ENCODE measurements around the gene HECTD4.

The HECTD4 gene

DNA sequence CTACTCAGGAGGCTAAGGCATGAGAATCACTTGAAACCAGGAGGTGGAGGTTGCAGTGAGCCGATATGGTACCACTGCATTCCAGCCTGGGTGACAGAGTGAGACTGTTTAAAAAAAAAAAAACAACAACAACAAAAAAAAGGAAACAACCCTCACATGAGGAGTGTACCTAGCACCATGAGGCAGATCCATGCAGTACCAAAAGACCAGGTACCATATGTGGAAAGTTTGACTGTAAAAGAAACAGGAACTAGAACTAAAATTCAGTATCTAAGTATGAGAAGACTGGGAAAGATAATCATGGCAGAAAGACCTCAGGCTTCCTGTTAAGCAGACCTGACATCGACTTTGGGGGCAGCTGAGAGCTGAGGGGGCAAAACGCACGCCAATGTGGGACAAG, 201.8 kb downstream of the HECTD4 start:
- no peaks in the 10 kb centered on the region for H3K4me1 ChIP-seq (ENCODE audit: control insufficient read depth, insufficient read depth, low read length)
- no peaks in the 10 kb centered on the region for H3K9me3 ChIP-seq (ENCODE audit: control insufficient read depth in 2 of 2, low read length in 2 of 2)
- peaks cover 45 to 56% of the 10 kb centered on the region in 2 donors for H3K36me3 ChIP-seq (ENCODE audit: control insufficient read depth in 2 of 2, insufficient read depth in 2 of 2, low read length in 2 of 2)
- no peak overlapping the region for H3K9ac ChIP-seq (ENCODE audit: low read length in 2 of 2)
- no peak overlapping the region for H3K27ac ChIP-seq (ENCODE audit: low read length)
- H3K27me3 ChIP-seq (ENCODE audit: control insufficient read depth in 1 of 2, insufficient read depth in 2 of 2, low read length in 2 of 2) = no peaks in the 10 kb centered on the region
- no peak overlapping the region for H3K4me3 ChIP-seq (ENCODE audit: low read length in 2 of 2)

DNA sequence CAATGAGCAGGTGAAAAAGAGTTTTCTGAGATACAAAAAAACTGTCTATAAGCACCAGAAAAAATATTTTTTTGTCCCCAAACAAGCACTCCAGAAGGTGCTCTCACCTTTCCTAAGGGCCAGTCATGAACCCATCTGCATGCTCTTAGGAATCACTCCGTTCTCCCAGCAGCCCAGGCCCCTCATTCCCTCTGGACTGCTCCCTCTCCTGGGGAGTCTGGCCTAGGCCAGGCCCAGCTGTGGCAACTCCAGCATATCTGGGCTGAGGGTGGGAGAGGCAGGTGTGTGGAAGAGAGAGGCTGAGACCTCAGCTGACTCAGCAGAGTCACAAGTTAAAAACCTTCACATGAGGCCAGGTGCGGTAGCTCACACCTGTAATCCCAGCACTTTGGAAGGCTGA, 202.3 kb downstream of the HECTD4 start:
- Histone ChIP-seq H3K4me3 (ENCODE audit: low read length in 2 of 2) (no peak overlapping the region), H3K9me3 (ENCODE audit: control insufficient read depth in 2 of 2, low read length in 2 of 2) (no peaks in the 10 kb centered on the region), H3K36me3 (ENCODE audit: control insufficient read depth in 2 of 2, insufficient read depth in 2 of 2, low read length in 2 of 2) (peaks cover 47 to 54% of the 10 kb centered on the region in 2 donors), H3K9ac (ENCODE audit: low read length in 2 of 2) (no peak overlapping the region), H3K27me3 (ENCODE audit: control insufficient read depth in 1 of 2, insufficient read depth in 2 of 2, low read length in 2 of 2) (no peaks in the 10 kb centered on the region), H3K27ac (ENCODE audit: low read length) (no peak overlapping the region), H3K4me1 (ENCODE audit: control insufficient read depth, insufficient read depth, low read length) (no peaks in the 10 kb centered on the region)

DNA sequence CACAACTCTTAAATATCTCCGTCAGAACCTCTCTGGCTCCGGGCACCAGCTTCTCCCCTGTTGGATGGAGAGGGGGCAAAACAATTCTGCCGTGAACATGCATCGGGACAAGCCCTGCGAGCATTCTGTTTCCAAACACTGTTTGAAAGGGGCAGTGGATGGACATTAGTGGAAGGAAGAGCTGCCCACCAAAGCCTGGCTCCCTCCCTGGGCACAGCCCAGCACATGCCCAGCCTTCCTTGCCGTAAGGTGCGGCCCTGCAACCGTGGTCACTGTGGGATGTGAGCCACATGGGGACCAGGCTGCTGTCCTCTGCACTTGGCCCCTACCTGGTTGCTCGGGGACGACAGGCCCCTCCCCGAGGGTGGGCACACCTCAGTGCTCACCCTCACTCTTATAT, 202.9 kb downstream of the HECTD4 start:
- no peak overlapping the region for H3K9ac ChIP-seq (ENCODE audit: low read length in 2 of 2)
- no peak overlapping the region for H3K4me3 ChIP-seq (ENCODE audit: low read length in 2 of 2)
- H3K36me3 ChIP-seq (ENCODE audit: control insufficient read depth in 2 of 2, insufficient read depth in 2 of 2, low read length in 2 of 2) = peaks cover 47 to 52% of the 10 kb centered on the region in 2 donors
- no peak overlapping the region for H3K27ac ChIP-seq (ENCODE audit: low read length)
- no peaks in the 10 kb centered on the region for H3K9me3 ChIP-seq (ENCODE audit: control insufficient read depth in 2 of 2, low read length in 2 of 2)
- no peaks in the 10 kb centered on the region for H3K4me1 ChIP-seq (ENCODE audit: control insufficient read depth, insufficient read depth, low read length)
- no peaks in the 10 kb centered on the region for H3K27me3 ChIP-seq (ENCODE audit: control insufficient read depth in 1 of 2, insufficient read depth in 2 of 2, low read length in 2 of 2)

DNA sequence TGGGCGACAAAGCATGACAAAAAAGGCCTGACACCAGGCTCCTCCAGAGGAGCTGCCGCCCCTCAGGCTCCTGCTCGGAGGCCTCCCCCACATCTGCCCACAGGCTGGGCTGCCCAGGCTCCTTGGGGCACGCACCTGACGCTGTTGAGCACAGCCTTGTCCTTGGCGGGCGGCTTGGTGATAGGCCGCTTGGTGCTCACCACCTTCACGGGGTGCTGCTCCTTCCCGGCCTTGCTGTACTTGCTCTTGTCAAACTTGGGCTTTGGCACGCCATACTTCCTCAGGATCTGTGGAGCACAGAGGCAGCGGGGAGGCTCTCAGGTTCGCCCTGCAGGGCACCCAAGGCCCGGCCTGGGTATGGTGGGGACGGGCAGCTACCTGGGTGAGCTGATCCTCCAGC, 203.4 kb downstream of the HECTD4 start:
- Histone ChIP-seq H3K9me3 (ENCODE audit: control insufficient read depth in 2 of 2, low read length in 2 of 2) (no peaks in the 10 kb centered on the region), H3K9ac (ENCODE audit: low read length in 2 of 2) (no peak overlapping the region), H3K27me3 (ENCODE audit: control insufficient read depth in 1 of 2, insufficient read depth in 2 of 2, low read length in 2 of 2) (no peaks in the 10 kb centered on the region), H3K27ac (ENCODE audit: low read length) (no peak overlapping the region), H3K36me3 (ENCODE audit: control insufficient read depth in 2 of 2, insufficient read depth in 2 of 2, low read length in 2 of 2) (peaks cover 43 to 49% of the 10 kb centered on the region in 2 donors), H3K4me3 (ENCODE audit: low read length in 2 of 2) (no peak overlapping the region), H3K4me1 (ENCODE audit: control insufficient read depth, insufficient read depth, low read length) (no peaks in the 10 kb centered on the region)

DNA sequence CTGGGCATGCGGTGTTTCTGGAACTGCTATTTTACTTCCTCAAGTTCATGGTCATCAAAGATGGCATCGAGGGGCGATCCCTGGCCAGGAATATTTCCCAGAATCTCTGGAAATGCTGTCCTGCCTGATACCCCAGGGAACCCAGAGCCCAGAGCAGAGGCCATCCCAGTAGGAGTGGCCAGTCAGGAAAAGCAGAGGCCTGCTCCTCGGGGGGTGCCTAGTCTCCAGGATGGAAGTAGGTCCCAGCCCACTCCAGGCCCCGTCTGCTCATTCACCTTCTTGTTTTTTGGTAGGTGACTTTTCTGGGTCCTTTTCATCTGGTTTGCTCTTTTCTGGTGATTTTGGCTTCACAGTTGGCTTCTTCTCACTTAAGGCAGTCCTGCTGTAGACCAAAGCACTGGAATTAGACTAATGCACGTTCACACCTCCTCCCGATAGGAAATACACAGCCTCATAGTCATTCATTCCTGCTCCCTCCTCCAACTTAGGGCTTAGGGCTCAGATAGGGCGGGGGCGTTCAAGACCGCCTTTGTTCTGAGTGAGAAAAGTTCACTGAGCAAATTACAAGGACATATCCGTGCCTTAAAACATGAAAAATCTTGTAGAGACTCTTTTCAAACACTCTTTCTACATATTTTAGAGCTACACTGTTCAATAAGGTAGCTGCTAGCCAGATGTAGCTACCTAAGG, 205.8 kb downstream of the HECTD4 start:
- H3K27me3 ChIP-seq (ENCODE audit: control insufficient read depth in 1 of 2, insufficient read depth in 2 of 2, low read length in 2 of 2) = no peaks in the 10 kb centered on the region
- no peaks in the 10 kb centered on the region for H3K4me1 ChIP-seq (ENCODE audit: control insufficient read depth, insufficient read depth, low read length)
- no peak overlapping the region for H3K9ac ChIP-seq (ENCODE audit: low read length in 2 of 2)
- H3K9me3 ChIP-seq (ENCODE audit: control insufficient read depth in 2 of 2, low read length in 2 of 2) = no peaks in the 10 kb centered on the region
- H3K36me3 ChIP-seq (ENCODE audit: control insufficient read depth in 2 of 2, insufficient read depth in 2 of 2, low read length in 2 of 2) = peaks cover 35 to 48% of the 10 kb centered on the region in 2 donors
- H3K4me3 ChIP-seq (ENCODE audit: low read length in 2 of 2) = no peak overlapping the region
- H3K27ac ChIP-seq (ENCODE audit: low read length) = no peak overlapping the region

DNA sequence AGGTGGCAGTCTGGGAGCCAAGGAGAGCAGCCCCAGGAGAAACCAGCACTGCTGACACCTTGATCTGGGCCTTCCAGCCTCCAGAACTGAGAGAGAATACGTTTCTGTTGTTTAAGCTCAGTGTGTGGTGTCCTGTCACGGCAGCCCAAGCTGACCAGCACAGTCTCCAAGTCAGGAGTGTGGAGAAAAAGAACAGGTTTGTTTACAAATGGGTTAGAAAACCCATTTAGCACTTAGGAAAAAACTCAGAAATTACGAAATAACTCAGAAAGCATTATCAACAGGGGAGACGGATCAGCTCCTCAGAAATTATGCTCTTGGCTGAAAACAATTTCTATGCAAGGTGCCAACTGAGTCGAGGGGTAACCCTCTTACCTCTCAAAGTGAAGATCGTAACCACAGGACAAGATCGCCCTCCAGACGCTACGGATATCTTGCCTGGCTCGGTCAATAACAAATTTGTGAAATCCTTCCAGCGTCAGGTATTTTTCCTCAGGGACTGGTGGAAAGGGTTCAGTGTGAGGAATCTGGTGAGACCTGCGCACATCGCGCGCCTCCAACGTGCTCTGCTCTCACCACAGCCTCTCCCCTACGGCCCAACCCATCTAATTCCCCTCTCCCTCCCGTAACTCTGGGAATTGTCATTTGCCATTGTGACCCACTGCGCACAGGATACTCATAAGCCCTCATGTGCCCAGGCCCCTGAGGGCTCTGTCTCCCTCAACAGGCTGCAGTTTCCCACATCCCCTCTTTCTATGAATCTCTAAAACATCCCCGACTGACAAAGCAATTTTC, 206.7 kb downstream of the HECTD4 start:
- Histone ChIP-seq H3K9ac (ENCODE audit: low read length in 2 of 2) (no peak overlapping the region), H3K27ac (ENCODE audit: low read length) (no peak overlapping the region)

DNA sequence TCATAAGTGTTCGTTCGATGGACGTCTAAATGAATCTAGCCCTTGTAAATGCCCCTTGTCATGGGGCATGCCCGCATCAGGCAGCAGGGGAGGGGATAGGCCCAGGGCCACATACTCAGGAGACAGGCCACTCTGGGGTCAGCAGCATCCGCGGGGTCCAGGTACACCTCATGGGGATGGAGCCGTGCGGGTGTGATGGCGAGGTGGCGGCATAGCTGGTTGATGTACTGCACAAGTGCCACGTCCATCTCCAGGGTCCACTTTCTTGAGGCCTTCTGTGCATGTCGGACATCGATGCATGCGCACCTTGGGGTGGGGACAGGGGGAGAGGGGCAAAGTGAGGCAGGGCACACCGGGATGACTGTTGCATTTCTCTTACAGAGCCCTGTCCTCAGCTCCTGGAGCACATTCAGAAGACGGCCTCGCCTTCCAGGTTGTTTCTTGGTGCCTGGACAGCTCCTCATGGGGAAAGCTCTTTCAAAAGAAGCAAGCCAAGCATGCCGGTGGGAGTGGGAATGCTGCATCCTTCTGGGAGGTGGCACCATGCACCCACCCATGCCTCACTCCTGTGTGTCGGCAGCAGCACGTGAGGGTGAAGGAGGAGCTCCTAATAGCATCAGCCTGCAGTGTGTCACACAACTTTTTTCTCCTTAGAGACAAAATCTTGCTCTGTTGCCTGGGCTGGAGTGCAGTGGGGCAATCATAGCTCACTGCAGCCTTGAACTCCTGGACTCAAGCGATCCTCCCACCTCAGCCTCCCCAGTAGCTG, 209.5 kb downstream of the HECTD4 start:
- Histone ChIP-seq H3K27me3 (ENCODE audit: control insufficient read depth in 1 of 2, insufficient read depth in 2 of 2, low read length in 2 of 2) (no peaks in the 10 kb centered on the region), H3K36me3 (ENCODE audit: control insufficient read depth in 2 of 2, insufficient read depth in 2 of 2, low read length in 2 of 2) (peaks cover 23 to 41% of the 10 kb centered on the region in 2 donors), H3K9me3 (ENCODE audit: control insufficient read depth in 2 of 2, low read length in 2 of 2) (no peaks in the 10 kb centered on the region), H3K27ac (ENCODE audit: low read length) (no peak overlapping the region), H3K4me1 (ENCODE audit: control insufficient read depth, insufficient read depth, low read length) (no peaks in the 10 kb centered on the region), H3K4me3 (ENCODE audit: low read length in 2 of 2) (no peak overlapping the region), H3K9ac (ENCODE audit: low read length in 2 of 2) (no peak overlapping the region)

More for the DNA sequence above, 206.7 kb downstream of the HECTD4 start:
- no peaks in the 10 kb centered on the region for H3K27me3 ChIP-seq (ENCODE audit: control insufficient read depth in 1 of 2, insufficient read depth in 2 of 2, low read length in 2 of 2)
- no peaks in the 10 kb centered on the region for H3K9me3 ChIP-seq (ENCODE audit: control insufficient read depth in 2 of 2, low read length in 2 of 2)
- no peak overlapping the region for H3K4me3 ChIP-seq (ENCODE audit: low read length in 2 of 2)
- H3K4me1 ChIP-seq (ENCODE audit: control insufficient read depth, insufficient read depth, low read length) = no peaks in the 10 kb centered on the region
- H3K36me3 ChIP-seq (ENCODE audit: control insufficient read depth in 2 of 2, insufficient read depth in 2 of 2, low read length in 2 of 2) = peaks cover 39 to 54% of the 10 kb centered on the region in 2 donors

DNA sequence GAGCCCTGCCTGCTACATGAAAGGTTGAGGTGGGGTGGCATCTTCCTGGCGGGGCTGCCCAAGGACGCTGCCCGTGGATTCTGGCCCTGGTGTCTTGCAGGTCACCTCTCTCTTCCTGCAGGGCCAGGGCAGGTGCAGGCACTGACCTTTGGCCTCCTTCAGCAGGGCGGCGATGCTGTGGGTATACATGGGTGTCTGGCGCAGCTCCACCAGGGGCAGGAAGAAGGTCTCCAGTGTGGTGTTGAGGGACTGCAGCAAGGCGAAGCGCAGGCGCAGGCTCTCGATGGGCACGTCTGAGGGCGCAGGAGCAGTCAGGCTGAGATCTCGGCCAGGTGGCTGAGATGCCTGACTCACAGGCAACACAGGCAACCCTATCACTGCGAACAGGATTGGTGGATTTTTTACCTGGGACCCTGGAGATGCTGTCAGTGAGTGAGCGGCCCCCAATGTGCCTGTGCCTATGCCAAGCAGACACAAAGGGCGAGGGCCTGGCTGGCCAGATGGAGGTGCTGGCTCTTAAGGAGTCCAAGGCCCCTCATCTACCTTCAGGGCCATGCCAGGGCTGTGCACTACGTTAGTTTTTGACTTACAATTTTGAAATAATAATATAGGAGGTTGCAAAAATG, 211.1 kb downstream of the HECTD4 start:
- Histone ChIP-seq H3K4me3 (ENCODE audit: low read length in 2 of 2) (no peak overlapping the region), H3K27ac (ENCODE audit: low read length) (no peak overlapping the region), H3K9ac (ENCODE audit: low read length in 2 of 2) (no peak overlapping the region), H3K27me3 (ENCODE audit: control insufficient read depth in 1 of 2, insufficient read depth in 2 of 2, low read length in 2 of 2) (no peaks in the 10 kb centered on the region), H3K4me1 (ENCODE audit: control insufficient read depth, insufficient read depth, low read length) (no peaks in the 10 kb centered on the region), H3K9me3 (ENCODE audit: control insufficient read depth in 2 of 2, low read length in 2 of 2) (no peaks in the 10 kb centered on the region), H3K36me3 (ENCODE audit: control insufficient read depth in 2 of 2, insufficient read depth in 2 of 2, low read length in 2 of 2) (peaks cover 20 to 40% of the 10 kb centered on the region in 2 donors)

DNA sequence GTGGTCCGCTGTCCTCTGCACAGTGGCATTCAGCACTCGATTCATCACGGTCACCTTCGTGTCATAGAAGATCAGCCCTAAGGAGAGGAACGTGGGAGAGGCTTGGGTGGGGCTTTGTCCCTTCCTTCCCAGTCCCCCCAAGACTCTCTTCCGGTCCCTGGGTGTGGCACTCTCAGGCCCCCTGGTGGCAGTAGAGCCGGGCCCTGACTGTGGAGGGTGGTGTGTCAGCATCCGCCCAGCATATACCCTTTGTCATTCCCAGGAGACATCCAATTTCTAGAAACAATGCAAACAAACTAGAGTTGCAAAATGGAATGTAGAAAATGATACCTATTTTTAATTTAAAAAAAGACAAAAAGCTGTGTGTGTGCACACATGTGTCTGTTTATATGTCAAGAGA, 211.9 kb downstream of the HECTD4 start:
- H3K27me3 ChIP-seq (ENCODE audit: control insufficient read depth in 1 of 2, insufficient read depth in 2 of 2, low read length in 2 of 2) = no peaks in the 10 kb centered on the region
- no peaks in the 10 kb centered on the region for H3K4me1 ChIP-seq (ENCODE audit: control insufficient read depth, insufficient read depth, low read length)
- no peak overlapping the region for H3K4me3 ChIP-seq (ENCODE audit: low read length in 2 of 2)
- peaks cover 13 to 34% of the 10 kb centered on the region in 2 donors for H3K36me3 ChIP-seq (ENCODE audit: control insufficient read depth in 2 of 2, insufficient read depth in 2 of 2, low read length in 2 of 2)
- H3K27ac ChIP-seq (ENCODE audit: low read length) = no peak overlapping the region
- no peak overlapping the region for H3K9ac ChIP-seq (ENCODE audit: low read length in 2 of 2)
- H3K9me3 ChIP-seq (ENCODE audit: control insufficient read depth in 2 of 2, low read length in 2 of 2) = no peaks in the 10 kb centered on the region

DNA sequence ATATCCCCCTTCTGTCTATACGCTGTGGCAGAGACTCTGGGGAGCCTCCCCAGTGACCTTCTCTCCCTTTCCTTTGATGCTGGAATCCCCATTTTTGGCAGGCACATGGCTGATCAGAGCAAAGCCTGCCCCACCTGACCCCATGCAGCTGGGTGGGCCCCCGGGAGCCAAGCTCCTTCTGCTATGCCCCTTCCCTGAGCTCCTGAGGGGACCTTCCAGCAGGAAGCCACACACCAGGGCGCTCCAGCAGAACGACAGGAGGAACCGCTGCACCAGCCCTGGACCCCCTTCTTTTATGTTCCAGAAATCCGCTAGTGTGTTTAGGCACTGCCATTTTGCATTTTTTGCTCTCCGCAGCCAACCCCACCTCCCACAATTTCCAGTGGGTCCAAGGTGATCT, 212.3 kb downstream of the HECTD4 start:
- Histone ChIP-seq H3K9me3 (ENCODE audit: control insufficient read depth in 2 of 2, low read length in 2 of 2) (no peaks in the 10 kb centered on the region), H3K36me3 (ENCODE audit: control insufficient read depth in 2 of 2, insufficient read depth in 2 of 2, low read length in 2 of 2) (peaks cover 12 to 30% of the 10 kb centered on the region in 2 donors), H3K27ac (ENCODE audit: low read length) (no peak overlapping the region), H3K27me3 (ENCODE audit: control insufficient read depth in 1 of 2, insufficient read depth in 2 of 2, low read length in 2 of 2) (no peaks in the 10 kb centered on the region), H3K4me3 (ENCODE audit: low read length in 2 of 2) (no peak overlapping the region), H3K4me1 (ENCODE audit: control insufficient read depth, insufficient read depth, low read length) (no peaks in the 10 kb centered on the region), H3K9ac (ENCODE audit: low read length in 2 of 2) (no peak overlapping the region)
